ENCODE data around the gene ZNF467.

The ZNF467 gene

DNA sequence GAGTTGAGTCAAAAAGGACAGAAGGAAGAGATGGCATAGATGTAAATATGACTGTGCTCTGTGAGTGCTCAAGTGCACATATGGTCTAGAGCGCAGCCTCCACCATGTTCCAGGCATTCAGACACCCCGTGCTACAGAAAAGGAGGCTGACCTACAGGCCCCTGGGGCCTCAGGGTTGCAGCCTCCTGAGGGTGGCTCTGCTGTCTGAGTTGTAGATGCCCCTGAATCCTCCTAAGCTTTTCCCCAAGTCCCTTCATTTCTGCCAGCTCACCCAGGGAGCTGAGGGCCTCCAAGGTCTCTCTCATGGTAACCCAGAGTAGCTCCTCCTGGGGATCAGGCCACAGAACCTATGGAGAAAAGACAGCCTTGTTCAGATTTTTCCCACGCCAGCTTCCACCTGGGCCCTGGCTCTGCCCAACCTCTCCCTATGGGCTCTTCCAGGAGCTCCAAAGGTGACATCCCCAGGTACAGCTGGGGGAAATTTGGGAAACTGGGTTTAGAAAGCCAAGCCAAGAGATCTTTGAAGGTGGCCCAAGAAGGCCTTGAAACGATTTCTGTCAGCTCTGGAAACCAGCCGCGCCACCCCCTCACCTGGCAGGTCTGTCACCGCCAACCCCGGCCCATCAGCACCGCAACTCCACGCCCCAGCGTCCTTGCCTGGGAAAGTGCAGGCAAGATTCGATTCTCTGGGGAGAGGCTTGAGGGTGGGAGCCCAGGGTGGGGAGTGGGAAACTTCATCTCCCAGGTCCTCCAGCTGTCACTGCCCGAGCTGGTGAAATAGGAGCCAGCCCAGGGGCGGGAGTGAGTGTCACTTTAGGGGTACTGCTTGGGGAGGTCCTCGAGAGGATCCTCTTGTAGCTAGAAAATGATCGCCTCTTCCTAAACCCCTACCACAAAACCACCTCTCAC, 2.4 kb downstream of the ZNF467 start:
- no peak for DNase-seq (ENCODE audit: low spot score)

DNA sequence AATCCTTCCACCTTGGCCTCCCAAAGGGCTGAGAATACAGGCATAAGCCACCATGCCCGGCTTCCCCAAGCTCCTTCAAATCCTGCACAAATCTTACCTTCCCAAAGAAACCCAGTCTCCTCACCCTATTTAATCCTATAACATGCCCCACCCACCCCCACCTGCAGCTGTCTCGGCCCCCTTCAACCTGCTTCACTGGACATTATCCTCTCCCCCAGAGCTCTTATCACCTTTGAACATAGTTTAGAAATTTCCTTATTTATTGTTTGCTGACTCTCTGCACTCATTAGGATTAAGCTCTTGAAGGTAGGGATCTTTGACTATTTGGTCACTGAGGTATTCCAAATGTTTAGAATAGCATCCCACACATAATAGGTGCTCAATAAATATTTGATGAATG, 3.5 kb downstream of the ZNF467 start:
- DNase-seq (ENCODE audit: low spot score), result no peak

DNA sequence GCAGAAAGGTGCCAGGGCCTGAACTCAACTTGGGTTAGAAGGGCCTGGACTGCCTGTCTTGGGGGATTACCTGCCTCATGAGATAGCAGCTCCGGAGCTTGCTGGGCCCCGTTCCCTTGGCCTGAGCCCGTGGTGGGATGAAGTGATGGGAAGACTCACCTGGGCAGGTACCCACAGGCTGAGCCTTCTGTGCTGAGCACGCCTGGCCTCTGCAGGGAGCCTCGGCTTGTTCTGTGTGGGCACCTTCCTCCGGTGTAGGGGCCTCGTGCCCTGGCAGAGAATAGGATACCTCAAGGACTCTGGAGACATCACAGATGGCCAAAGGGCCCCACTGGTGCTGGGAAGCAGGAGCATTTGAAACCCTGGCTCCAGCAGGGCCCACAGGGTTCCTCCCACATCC, 4.5 kb downstream of the ZNF467 start:
- DNase-seq (ENCODE audit: low spot score), result no peak

DNA sequence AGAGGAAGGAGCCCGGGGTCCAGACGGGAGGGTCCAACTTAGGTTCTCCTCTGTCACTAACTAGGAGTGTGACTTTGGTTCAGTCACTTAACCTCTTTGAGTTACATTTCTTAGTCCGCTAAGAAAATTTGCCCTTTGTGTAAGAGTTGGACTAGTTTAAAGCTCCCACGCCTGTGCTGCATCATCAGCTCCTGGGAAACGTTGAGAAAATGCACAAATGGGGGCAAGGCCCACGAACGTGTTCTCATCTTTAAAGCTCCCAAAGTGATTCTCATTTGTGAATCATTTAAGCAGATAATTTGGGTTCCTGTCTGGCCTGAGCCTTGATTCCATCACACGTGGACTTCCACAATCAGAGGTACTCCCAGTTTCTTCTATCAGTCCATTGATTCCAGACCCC, 6.3 kb downstream of the ZNF467 start:
- no peak for DNase-seq (ENCODE audit: low spot score)

DNA sequence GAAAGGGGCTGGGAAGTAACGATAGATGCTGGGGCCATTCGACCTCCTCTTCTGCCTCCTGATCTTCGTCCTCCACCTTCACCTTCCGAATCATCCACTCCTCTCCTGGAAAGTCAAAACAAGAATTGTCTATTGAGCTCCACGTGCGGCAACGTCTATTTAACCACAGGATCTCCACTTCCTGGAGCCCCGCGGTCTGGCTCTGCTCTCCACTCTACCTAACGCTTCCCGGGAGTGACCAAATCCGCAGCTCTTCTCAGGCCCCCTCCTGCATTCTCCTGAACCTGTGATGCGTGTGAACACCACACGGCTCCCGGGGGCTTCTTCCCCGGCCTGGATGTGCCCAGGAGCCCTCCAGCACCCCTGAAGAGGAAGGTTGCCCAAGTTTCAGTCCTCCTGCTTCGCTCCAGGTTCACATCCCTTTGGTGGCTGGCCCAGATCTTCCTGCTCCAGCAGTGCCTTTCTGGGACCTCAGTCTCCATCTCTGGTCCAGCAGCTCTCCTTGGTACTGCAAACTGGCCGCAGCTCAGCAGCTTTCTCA, 7.2 kb downstream of the ZNF467 start:
- no peak for DNase-seq (ENCODE audit: low spot score)

DNA sequence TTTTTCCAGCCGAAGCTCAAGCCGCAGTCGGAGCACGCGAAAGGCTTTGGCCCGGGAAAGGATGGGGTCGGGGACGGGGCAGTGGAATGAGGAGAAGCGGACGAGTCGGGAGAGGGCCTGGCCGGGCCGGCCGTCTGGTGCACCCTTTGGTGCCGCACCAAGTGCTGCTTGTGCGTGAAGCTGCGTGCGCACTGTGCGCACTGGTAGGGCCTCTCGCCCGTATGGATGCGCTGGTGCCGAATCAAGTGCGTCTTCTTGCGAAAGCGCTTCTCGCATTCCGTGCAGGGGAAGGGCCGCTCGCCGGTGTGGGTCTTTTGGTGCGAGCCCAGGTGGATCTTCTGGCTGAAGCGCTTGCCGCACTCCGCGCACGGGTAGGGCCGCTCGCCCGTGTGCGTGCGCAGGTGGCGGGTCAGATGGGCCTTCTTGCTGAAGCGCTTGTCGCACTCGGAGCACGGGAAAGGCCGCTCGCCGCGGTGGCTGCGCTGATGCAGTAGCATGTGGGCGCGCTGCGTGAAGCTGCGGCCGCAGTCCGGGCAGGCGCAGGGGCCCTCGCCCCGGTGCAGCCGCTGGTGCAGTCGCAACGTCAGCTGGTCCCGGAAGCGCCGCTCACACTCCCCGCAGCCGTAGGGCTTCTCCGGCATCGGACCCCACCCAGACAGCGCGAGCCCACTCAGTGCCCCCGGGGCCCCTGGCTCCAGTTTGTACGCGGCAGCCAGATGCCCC, 7.8 kb downstream of the ZNF467 start:
- no peak for DNase-seq (ENCODE audit: low spot score)

DNA sequence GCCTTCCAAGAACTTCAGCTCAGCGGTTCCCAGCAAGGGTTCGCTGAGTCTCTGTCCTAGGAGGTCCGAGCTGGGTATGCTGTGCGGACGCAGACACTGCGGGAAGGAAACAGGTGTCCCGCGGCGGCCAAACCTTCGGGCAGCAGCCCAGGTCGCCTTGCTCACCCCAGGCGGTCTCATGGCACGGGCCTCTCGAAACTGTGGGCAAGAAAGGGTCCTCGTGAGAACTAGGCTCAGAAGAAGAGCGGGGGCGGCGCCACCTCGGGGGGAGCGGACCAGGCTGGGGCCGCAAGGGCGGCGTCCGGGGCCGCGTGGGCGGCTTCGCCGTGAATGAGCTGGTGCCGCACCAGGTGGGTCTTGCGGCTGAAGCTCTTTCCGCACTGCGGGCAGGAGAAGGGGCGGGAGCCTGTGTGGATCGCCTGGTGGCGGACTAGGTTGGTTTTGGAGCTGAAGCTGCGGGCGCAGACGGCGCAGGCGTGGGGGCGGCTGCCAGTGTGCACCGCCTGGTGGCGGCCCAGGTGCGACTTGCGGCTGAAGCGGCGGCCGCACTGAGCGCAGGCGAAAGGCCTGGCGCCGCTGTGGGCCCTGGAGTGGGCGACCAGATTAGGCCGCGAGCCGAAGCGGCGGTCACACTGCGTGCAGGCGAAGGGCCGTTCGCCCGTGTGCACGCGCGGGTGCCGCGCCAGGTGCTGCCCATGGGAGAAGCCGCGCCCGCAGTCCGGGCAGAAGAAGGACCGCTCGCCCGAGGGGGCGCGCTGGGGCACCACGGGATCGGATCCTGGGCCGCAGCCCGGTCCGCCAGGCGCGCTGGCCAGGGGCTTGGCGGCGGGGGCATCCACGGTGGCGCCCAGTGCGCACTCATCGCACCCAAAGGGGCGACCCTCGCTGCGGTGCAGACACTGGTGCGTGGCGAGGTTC, 8.6 kb downstream of the ZNF467 start:
- no peak for DNase-seq (ENCODE audit: low spot score)

DNA sequence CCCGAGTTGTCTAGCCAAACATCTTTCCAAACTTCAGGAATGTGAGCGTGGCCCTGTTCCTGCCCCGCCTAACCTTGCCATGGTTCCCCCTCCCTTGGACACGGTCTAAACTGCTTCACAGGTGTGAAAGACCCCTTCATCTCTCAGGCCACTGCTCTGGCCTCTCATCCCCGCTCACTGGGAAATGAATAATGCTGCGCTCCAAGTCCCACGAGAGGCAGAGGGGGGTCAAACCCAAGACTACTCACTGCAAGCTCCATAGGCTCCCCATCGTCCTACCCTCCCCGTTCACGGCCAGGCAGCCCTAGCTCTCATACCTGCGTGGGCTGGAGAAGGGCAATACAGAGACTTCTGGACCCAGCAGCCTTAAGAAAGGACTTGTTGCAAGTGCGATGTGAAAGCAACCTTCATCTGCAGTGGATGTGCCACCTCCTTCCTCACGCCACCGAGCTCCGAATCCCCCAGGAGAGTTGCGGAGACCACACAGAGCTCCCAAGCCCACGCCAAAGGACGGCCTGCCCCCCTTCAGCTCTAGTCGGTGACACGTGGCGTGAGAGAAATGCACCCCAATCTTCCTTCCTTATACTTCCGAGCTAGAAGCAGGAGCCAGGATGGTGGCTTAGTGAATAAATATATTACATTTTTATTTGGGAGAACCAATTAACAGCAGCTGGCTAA, 9.7 kb downstream of the ZNF467 start:
- no peak for DNase-seq (ENCODE audit: low spot score)

DNA sequence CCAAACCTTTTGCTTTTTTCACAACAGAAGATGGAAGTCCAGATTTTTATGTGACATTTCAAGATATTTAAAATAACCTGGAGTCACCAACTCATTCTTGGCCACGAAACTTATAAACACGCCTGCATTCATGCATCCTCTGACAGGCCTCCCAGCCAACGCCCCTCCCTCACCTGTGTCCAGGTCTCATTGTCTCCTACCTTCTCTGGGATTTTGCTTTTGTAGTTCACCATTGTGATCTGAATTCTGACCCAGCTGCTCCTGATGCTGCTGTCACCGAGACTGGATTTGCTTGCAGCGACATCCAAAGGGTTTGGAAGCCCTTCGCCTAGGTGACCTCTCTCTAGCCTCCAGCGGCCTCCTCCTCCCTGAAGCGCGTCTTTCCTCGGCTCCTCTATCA, 10.8 kb downstream of the ZNF467 start:
- DNase-seq (ENCODE audit: low spot score), result no peak

DNA sequence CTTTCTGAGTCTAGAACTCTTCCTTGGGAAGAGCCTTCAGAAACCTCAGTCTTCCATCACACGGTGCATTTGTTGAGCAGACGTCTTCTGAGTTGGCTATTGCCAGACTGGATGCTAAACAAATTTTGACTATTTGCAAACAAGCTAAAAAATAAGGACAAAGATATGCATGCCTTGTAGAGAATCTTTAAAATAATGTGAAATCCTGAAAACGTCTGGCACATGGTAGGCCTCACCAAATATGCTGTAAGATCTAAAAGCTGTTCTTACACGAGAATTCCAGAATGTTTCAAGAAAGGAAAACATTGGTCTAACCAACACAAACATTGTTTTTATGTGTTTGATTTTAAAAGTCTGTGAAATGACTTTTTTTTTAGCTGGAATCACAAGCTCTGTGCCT, 11.3 kb downstream of the ZNF467 start:
- DNase-seq (ENCODE audit: low spot score), result no peak

DNA sequence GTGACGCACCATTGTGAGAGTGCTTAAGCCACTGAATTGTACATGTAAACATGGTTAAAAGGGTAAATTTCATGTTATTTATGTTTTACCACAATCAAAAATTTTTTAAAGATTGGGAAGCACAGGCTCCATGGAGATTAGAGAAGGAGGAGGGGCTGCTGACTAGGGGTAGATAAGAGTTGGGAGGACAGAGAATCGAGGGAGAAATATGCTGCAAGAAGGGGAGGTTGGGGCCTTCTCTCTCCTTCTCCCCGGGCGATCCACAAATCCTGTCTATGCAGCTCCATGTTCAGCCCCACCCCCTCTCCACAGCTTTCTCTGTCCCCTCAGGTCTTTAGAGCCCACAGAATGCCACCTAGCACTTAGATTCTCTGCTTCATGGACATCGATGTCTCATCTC, 12.1 kb downstream of the ZNF467 start:
- DNase-seq (ENCODE audit: low spot score), result no peak

DNA sequence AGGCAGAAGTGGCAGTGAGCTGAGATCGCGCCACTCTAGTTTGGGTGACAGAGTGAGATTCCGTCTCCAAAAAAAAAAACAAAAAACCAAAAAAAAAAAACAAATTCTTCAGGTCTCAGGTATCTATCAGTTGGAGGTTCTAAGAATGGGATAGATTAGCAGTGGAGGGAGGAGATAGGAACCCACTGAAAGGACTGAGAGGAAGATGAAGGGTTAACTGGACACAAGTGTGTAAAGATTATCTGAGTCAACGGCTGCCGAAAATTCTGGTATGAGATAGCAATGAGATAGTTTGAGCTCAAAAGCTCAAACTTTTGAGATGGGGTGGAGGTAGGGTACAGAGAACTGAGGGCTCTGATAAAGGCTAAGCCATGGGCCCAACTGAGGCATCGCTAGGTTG, 12.8 kb downstream of the ZNF467 start:
- DNase-seq (ENCODE audit: low spot score), result no peak

DNA sequence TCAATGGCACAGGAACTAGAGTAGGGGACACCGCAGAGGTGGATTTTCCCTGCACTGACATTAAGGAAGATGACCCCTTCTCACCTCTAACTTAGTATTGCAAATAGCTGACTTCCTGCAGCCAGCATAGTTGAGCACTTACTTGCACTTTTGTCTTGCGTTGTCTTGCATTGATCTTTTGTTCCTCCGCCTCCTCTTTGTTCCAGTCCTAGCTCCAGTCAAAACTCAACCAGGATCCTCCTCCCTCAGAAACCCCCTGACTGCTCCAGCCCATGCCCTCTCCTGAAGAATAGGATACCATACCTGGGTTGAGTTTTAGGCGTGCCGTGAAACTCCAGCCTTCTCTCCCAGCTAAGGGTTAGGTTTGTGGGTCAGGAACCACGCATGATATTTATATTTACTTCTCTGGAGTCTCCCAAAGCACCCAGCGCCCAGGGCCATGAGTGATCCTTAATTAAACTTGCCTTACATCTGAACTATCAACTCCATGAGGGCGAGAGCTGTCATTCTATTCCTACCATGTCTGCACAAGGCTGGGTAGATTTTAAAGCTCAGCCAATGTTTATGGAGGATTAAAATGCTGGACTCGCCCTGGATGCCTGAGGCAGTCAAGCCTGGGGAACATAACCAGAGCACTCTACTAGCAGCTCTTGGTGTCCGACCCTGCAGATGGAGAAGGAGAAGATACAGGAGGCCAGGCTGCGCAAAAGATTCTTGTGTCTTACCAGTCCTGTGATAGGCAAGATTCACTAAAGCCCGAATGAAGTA, 14.1 kb downstream of the ZNF467 start:
- DNase-seq (ENCODE audit: low spot score), result no peak

DNA sequence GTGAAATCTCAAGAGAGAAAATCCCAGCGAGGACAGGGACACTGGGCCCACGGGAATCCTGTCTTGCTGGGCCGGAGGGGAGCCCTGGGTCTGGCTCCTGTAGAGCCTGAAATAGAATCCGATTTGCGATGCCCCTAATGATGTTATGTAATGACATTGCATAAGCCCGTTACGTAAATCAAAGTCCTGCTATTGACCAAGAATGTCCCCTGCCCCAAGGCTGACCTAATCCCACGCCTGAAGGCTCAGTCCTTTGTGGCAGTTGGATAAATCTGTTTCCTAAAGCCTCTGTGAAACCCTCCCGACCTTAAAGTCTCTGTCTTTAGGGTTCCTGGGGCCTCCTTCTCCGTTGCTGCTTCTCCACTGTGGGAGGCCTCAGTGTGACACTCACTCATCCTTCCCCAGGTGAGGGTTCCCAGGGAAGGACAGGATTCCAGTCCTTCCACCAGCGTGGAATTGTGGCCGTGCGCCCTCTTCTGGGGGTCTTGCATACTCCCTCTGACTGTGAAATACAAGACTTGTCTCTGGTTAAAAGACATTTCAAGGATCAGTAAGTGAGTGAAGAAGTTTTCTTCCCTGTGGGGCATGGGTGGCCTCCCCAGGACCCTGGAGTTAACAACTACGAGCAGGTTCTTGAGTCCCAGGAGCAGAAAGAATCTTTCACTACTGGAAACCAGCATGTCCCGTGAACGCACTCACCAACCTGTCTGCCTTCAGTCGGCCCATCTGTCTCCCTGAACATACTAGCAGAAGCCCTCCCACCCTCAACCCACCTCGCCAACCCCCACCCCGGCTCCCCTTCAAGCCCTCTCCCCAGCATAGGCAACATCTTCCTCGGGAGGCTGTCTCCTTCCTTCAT, 19.8 kb downstream of the ZNF467 start:
- peak; percentile 44 for DNase-seq (ENCODE audit: low spot score)

DNA sequence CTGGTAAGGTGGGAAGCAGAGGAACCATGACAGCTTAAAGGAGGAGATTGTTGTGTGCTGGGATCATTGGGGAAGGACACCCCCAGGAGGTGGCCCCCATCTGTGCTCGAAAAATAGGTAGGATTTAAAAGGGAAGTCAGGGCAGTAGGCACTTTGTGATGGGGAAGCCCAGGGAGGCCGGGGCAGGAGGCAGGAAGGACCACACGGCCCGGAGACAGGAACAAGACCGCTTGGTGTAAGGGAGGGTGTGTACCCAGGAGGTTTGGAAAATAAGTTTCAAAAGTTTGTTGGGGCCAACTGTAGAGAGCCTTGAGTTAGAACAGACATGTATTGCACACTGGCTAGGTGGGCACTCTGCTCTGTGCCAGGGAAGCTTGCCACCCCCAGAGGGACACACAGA, 20.7 kb downstream of the ZNF467 start:
- DNase-seq (ENCODE audit: low spot score), result no peak

DNA sequence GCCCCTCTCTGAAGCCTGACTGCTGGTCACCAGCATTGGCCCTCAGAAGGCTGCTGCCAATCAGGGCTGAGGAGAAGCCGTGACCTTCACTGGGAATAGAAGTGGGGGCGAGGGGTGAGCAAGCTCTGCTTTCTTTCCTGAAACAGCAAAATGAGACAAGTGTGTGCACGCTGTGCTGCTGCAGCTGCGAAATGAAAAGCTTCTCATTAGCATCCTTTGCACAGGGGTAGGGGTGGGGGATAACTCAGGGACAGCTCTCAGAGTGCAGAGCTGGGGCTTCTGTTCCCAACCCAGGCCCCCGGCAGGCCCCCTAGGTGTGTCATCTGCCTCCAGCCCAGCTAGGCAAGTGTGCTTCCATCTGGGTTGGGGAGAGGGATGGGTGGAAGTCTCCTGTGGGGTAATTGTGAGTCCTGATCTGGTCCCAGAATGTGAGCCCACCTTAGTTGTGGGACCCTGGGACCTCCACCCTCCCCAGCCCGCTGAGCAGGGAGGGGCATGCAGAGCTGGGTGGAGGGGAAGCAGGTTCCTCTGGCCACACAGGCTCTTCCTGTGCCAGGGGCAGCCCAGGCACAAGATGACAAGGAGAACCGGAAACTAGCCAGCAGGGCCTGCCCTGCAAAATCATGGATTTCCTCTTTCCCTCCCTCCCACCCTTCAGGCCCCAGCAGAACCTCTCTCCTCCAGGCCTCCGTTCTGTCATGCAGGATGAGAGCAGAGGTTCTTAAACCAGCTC, 22.2 kb downstream of the ZNF467 start:
- DNase-seq (ENCODE audit: low spot score), result no peak

DNA sequence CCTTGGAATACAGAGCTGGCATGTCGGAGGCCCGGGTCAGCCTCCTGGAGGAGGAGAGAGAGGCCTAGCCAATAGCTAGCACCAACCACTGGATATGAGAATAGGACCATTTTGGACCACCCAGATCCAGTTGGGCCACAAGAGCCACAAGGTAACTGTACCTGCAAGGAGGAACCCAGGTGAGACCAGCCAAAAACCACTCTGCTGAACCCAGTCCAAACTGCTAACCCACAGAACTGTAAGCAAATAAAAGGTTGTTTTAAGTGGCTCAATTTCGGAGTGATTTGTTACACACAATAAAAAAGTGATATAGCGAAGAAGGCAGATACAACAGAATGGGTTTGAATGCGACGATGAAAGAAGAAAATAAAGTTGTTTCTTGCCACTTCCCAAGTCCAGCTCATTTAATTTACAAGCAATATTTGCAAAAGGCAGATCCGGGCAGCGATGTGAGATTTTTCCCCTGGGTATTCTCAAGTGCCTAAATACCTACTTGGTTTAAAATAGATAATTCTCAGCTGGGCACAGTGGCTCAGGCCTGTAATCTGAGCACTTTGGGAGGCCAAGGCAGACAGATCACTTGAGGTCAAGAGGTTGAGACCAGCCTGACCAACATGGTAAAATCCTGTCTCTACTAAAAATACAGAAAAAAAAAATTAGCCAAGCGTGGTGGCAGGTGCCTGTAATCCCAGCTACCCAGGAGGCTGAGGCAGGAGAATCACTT, 23.1 kb downstream of the ZNF467 start:
- DNase-seq (ENCODE audit: low spot score), result no peak

DNA sequence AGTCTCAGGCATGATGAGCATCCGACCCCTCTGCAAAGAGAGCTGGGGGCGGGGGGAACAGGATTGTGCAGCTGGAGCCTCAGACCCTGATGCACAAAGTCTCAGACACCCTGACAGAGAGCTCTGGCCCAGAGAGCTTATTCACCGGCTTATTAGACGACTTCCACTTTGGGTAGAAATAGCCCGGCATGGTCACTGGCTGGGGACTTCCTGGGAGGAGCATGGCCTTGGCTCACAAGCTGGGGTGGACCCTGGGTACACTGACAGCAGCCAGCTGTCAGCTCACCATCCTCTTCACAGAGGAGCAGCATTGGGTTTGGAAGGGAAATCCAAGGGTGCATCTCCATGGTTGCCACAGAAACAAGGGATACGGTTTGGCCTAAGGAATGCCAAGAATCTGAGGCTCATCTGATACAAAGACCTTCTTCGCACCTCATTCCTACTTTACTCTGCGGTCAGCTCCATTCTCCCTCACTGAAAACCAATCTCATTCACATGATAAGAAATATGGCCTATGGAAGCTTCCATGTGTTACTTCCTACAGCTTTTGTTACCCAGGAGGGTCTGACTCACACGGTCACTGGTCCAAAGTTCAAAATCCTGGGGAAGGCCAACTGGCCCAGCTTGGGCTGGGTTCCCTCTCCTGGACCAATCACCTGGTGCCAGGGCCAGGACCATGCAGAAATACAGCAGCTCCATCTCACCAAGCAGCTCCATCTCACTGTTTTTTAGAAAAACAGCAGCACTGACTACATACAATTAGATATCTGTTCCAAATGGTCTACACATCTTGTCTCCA, 25.1 kb downstream of the ZNF467 start:
- no peak for DNase-seq (ENCODE audit: low spot score)

Measured in COLO829 (cell line).